BLaER1 treated with 17β-estradiol and CSF1 and Interleukin-3, amounts not matched to agents 10 nM and 100 nM (cell line): ENCODE measurements around the gene CHRDL2.
"Not testable (repeated sequence)": the region's sequence is repeated elsewhere in the genome, so short reads cannot be mapped to it uniquely, and the experiment has no call there.

ENCODE experiments used
- H3K27ac ChIP-seq, 11 experiments: shearing (Covaris generic); formaldehyde crosslinking; 2 replicates each; pipeline ENCODE4 v1.8.1; 2022
- H3K27me3 ChIP-seq, 11 experiments: shearing (Covaris generic); formaldehyde crosslinking; 2 replicates each; pipeline ENCODE4 v1.8.1; 2022
- H3K36me3 ChIP-seq, 11 experiments: shearing (Covaris generic); formaldehyde crosslinking; 2 replicates each; pipeline ENCODE4 v1.8.1; 2022
- H3K4me1 ChIP-seq, 10 experiments: shearing (Covaris generic); formaldehyde crosslinking; 2 replicates each; pipeline ENCODE4 v1.8.1; 2022
- H3K4me2 ChIP-seq, 11 experiments: shearing (Covaris generic); formaldehyde crosslinking; 2 replicates each; pipeline ENCODE4 v1.8.1; 2022
- H3K4me3 ChIP-seq, 10 experiments: shearing (Covaris generic); formaldehyde crosslinking; 2 replicates each; pipeline ENCODE4 v1.8.1; 2022
- H3K9ac ChIP-seq, 11 experiments: shearing (Covaris generic); formaldehyde crosslinking; 2 replicates each; pipeline ENCODE4 v1.8.1; 2022
- H3K9me3 ChIP-seq, 11 experiments: shearing (Covaris generic); formaldehyde crosslinking; replicated peaks in 1 of 11; 2 replicates each; pipeline ENCODE4 v1.8.1; 2022
- H4K20me1 ChIP-seq, 11 experiments: shearing (Covaris generic); formaldehyde crosslinking; 2 replicates each; pipeline ENCODE4 v1.8.1; 2022
- Cebpa-rat ChIP-seq, 11 experiments: shearing (Covaris generic); IDR thresholded peaks; 2 replicates each; pipeline ENCODE4 v1.8.1; 2022

CHRDL2 gene

GRCh38 chr11:74751303-74751702 is 20.1 kb upstream of the CHRDL2 start:
- Histone ChIP-seq H3K4me3 (peak overlapping the region in 4 of 10 experiments; percentile 23 to 83 (median 37); a peak in 3 of 20 replicates), H3K27me3 (no peaks in the 10 kb centered on the region), H3K4me1 (peaks cover 29 to 74% (median 39%) of the 10 kb centered on the region in 10 experiments), H3K4me2 (peak overlapping the region; percentile 74 to 93 (median 88); a peak in 21 of 22 replicates), H4K20me1 (peaks cover 5 to 66% (median 53%) of the 10 kb centered on the region in 11 experiments; a peak in 17 of 22 replicates), H3K9ac (peak overlapping the region in 4 of 11 experiments; percentile 10 to 37 (median 22); a peak in 2 of 22 replicates), H3K36me3 (peaks cover 0 to 24% (median 12%) of the 10 kb centered on the region in 11 experiments; a peak in 15 of 22 replicates), H3K9me3 (peaks cover 0 to 9% (median 6%) of the 10 kb centered on the region in 11 experiments; a peak in 16 of 22 replicates), H3K27ac (peak overlapping the region in 1 of 11 experiments; percentile 46; a peak in 3 of 22 replicates)
- TF ChIP-seq Cebpa-rat (IDR thresholded peaks at IDR 0.05): 0 out of 22 replicates have a peak, but pooled peaks of 1 of the 11 experiments have one; percentile 16

GRCh38 chr11:74750598-74750997 is 19.4 kb upstream of the CHRDL2 start:
- Histone ChIP-seq H3K27ac (peak overlapping the region in 1 of 11 experiments; percentile 46; a peak in 1 of 22 replicates), H4K20me1 (peaks cover 5 to 60% (median 48%) of the 10 kb centered on the region in 11 experiments; a peak in 17 of 22 replicates), H3K4me2 (peak overlapping the region; percentile 74 to 93 (median 88)), H3K4me1 (peaks cover 29 to 69% (median 39%) of the 10 kb centered on the region in 10 experiments), H3K36me3 (peaks cover 0 to 24% (median 12%) of the 10 kb centered on the region in 11 experiments; a peak in 12 of 22 replicates), H3K4me3 (peak overlapping the region; percentile 77 to 91 (median 86); a peak in 14 of 20 replicates), H3K9ac (peak overlapping the region in 8 of 11 experiments; percentile 18 to 99 (median 98); a peak in 8 of 22 replicates)
- H3K27me3 ChIP-seq, H3K9me3 ChIP-seq: not testable (repeated sequence)

DNA sequence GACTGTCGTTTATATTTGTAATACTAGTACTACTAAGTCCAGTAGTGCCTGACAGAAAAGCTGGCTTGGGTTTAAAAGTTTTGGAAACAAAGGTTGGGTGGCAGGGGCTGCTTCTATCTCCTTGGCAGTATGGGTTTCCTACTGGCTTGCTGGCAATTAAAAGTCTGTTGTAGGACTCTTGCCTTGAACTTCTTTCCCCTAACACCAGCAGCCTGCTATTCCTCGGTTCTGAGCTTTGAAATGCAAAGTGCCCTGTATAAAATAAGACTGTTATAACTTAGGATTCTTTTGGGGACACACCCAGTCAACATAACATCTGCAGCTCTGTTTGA is 18.7 kb upstream of the CHRDL2 start:
- peak overlapping the region; percentile 77 to 91 (median 86) for H3K4me3 ChIP-seq
- peak overlapping the region; percentile 97 to 100 (median 99); a peak in 21 of 22 replicates for H3K27ac ChIP-seq
- no peaks in the 10 kb centered on the region for H3K27me3 ChIP-seq
- peak overlapping the region; percentile 96 to 100 (median 99) for H3K9ac ChIP-seq
- H4K20me1 ChIP-seq: peaks cover 5 to 53% (median 42%) of the 10 kb centered on the region in 11 experiments; a peak in 17 of 22 replicates
- H3K9me3 ChIP-seq: 0 out of 22 replicates have a peak, but pooled peaks cover 0 to 3% (median 0%) of the 10 kb centered on the region in 11 experiments
- peaks cover 0 to 24% (median 12%) of the 10 kb centered on the region in 11 experiments; a peak in 12 of 22 replicates for H3K36me3 ChIP-seq
- no peak for TF ChIP-seq Cebpa-rat (IDR thresholded peaks at IDR 0.05)
- H3K4me1 ChIP-seq: peaks cover 29 to 63% (median 39%) of the 10 kb centered on the region in 10 experiments
- H3K4me2 ChIP-seq: peak overlapping the region; percentile 74 to 93 (median 88)

- peaks cover 29 to 57% (median 33%) of the 10 kb centered on the region in 10 experiments for H3K4me1 ChIP-seq
- 0 out of 22 replicates have a peak, but pooled peaks cover 0 to 3% (median 0%) of the 10 kb centered on the region in 11 experiments for H3K9me3 ChIP-seq
- H3K36me3 ChIP-seq: peaks cover 0 to 24% (median 12%) of the 10 kb centered on the region in 11 experiments; a peak in 12 of 22 replicates
- H3K4me3 ChIP-seq: peak overlapping the region; percentile 77 to 91 (median 86)
- peaks cover 2 to 47% (median 36%) of the 10 kb centered on the region in 11 experiments; a peak in 16 of 22 replicates for H4K20me1 ChIP-seq
- peak overlapping the region; percentile 97 to 100 (median 99) for H3K27ac ChIP-seq
- H3K9ac ChIP-seq: peak overlapping the region; percentile 96 to 100 (median 99)
- peak overlapping the region; percentile 74 to 93 (median 88) for H3K4me2 ChIP-seq
- TF ChIP-seq Cebpa-rat (IDR thresholded peaks at IDR 0.05): no peak
- no peaks in the 10 kb centered on the region for H3K27me3 ChIP-seq
Observed at GRCh38 chr11:74749127-74749964, 18.1 kb upstream of the CHRDL2 start.

GRCh38 chr11:74748211-74749126 is 17.2 kb upstream of the CHRDL2 start, which contains the start of gene RNF169:
RNF169 (plus strand) TSS chr11:74748849; CDS start chr11:74748881, 32 bp downstream.
- peak within 1 kb of the TSS; percentile 97 to 100 (median 99) for H3K27ac ChIP-seq

GRCh38 chr11:74746868-74747267 is 15.6 kb upstream of the CHRDL2 start:
- Histone ChIP-seq H3K4me3 (no peak overlapping the region), H3K27me3 (no peaks in the 10 kb centered on the region), H3K9ac (no peak overlapping the region), H4K20me1 (peaks cover 0 to 24% (median 20%) of the 10 kb centered on the region in 11 experiments; a peak in 12 of 22 replicates), H3K4me2 (no peak overlapping the region), H3K36me3 (peaks cover 0 to 9% (median 0%) of the 10 kb centered on the region in 11 experiments; a peak in 4 of 22 replicates), H3K27ac (no peak overlapping the region), H3K9me3 (0 out of 22 replicates have a peak, but pooled peaks cover 0 to 3% (median 0%) of the 10 kb centered on the region in 11 experiments), H3K4me1 (peaks cover 29 to 33% (median 31%) of the 10 kb centered on the region in 10 experiments)
- no peak for TF ChIP-seq Cebpa-rat (IDR thresholded peaks at IDR 0.05)

More at GRCh38 chr11:74748211-74749126, 17.2 kb upstream of the CHRDL2 start, which contains the start of gene RNF169:
- H3K4me3 ChIP-seq: peak within 1 kb of the TSS; percentile 77 to 91 (median 86)
- H3K4me2 ChIP-seq: peak within 1 kb of the TSS; percentile 74 to 93 (median 88)
- no peaks in the 10 kb centered on the region for H3K27me3 ChIP-seq
- H3K4me1 ChIP-seq: peaks cover 29 to 48% (median 32%) of the 10 kb centered on the region in 10 experiments
- peaks cover 0 to 39% (median 29%) of the 10 kb centered on the region in 11 experiments; a peak in 14 of 22 replicates for H4K20me1 ChIP-seq
- H3K36me3 ChIP-seq: peaks cover 0 to 23% (median 11%) of the 10 kb centered on the region in 11 experiments; a peak in 12 of 22 replicates
- H3K9ac ChIP-seq: peak within 1 kb of the TSS; percentile 96 to 100 (median 99)
- 0 out of 22 replicates have a peak, but pooled peaks cover 0 to 3% (median 0%) of the 10 kb centered on the region in 11 experiments for H3K9me3 ChIP-seq
- no peak for TF ChIP-seq Cebpa-rat (IDR thresholded peaks at IDR 0.05)

DNA sequence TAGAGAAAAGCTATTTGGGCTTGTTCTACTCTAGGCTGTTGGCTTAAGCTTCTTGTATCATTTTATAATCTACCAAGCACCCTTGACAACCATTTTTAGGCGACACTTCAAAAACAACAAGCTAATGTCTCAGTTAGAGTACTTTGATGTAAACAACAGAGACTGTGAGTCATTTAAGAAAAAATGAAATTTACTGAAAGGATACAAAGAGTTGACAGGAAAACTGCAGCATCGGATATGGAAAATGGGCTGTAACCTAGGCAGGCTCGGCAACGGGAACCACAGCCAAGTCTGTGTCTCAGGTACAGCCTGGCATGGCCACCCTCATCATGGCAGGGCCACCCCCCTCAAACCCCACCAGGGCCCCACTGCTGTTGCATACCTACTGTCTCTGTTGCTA is 13.1 kb upstream of the CHRDL2 start:
- no peaks in the 10 kb centered on the region for H4K20me1 ChIP-seq
- no peak for TF ChIP-seq Cebpa-rat (IDR thresholded peaks at IDR 0.05)
- peaks cover 6 to 12% (median 9%) of the 10 kb centered on the region in 11 experiments; a peak in 18 of 22 replicates for H3K9me3 ChIP-seq
- H3K4me1 ChIP-seq: peaks cover 8 to 15% (median 10%) of the 10 kb centered on the region in 10 experiments
- no peak overlapping the region for H3K4me2 ChIP-seq
- H3K27me3 ChIP-seq: no peaks in the 10 kb centered on the region
- no peak overlapping the region for H3K4me3 ChIP-seq
- no peak overlapping the region for H3K27ac ChIP-seq
- no peaks in the 10 kb centered on the region for H3K36me3 ChIP-seq
- no peak overlapping the region for H3K9ac ChIP-seq

- no peak for TF ChIP-seq Cebpa-rat (IDR thresholded peaks at IDR 0.05)
- Histone ChIP-seq H3K4me3 (no peak overlapping the region), H4K20me1 (no peaks in the 10 kb centered on the region), H3K9ac (no peak overlapping the region), H3K27me3 (no peaks in the 10 kb centered on the region), H3K9me3 (peaks cover 6 to 12% (median 9%) of the 10 kb centered on the region in 11 experiments; a peak in 18 of 22 replicates), H3K36me3 (no peaks in the 10 kb centered on the region), H3K4me1 (peaks cover 8 to 15% (median 10%) of the 10 kb centered on the region in 10 experiments), H3K27ac (no peak overlapping the region), H3K4me2 (no peak overlapping the region)
Observed at GRCh38 chr11:74743640-74744039, 12.4 kb upstream of the CHRDL2 start.
